Colonic mucosa (tissue), 4 donors: ENCODE measurements around the gene C1orf198. TPM values are rescaled to one million over a fixed set of nuclear protein-coding genes. Genes with fewer than 3 reads are reported as not detected.

Experiments
- DNase-seq: peaks from one replicate; pipeline ENCODE4 v3.0.0-alpha.2; 2020
- H3K27ac ChIP-seq: fragments of 200-600 bp; one replicate; pipeline ENCODE4 v1.8.0; 2021
- H3K27me3 ChIP-seq: fragments of 200-600 bp; one replicate; pipeline ENCODE4 v1.8.0; 2021
- H3K36me3 ChIP-seq: fragments of 200-600 bp; one replicate; pipeline ENCODE4 v1.8.0; 2021
- H3K4me1 ChIP-seq: fragments of 200-600 bp; one replicate; pipeline ENCODE4 v1.8.0; 2021; ENCODE audit warnings: mild to moderate bottlenecking
- H3K4me3 ChIP-seq: fragments of 200-600 bp; one replicate; pipeline ENCODE4 v1.8.0; 2021
- H3K9ac ChIP-seq, 2 donors: one replicate each; pipeline ENCODE4 v1.7.0; 2013; ENCODE audit warnings: control low read depth in 2 of 2, low read depth in 2 of 2, low read length in 2 of 2
- H3K9me3 ChIP-seq: fragments of 200-600 bp; one replicate; pipeline ENCODE4 v1.8.0; 2021
- CTCF ChIP-seq: fragments of 200-600 bp; IDR thresholded peaks from one replicate; pipeline ENCODE4 v1.8.0; 2022; ENCODE audit warnings: antibody characterized with exemption, mild to moderate bottlenecking
- intact Hi-C: fragments of 100-400 bp; cut with DNase I; formaldehyde crosslinking; loops from one replicate; pipeline ENCODE4 v1.14.1; 2022
- total RNA-seq, 2 donors: library from RNA; stranded (reverse); fragmentation: NEBNext Ultra II Directional in 1 of 2; extraction: Animal tissue kit (Norgen Biotek cat#: 25700) in 1 of 2; gene quantifications; one replicate each; pipeline ENCODE4 v1.2.1, GENCODE V29; 2021
- donor health status: healthy.
- donor health status: DM: no; HTN: no; CAD: no.
- donor health status: DM: no; HTN: no; CAD: no.

Gene C1orf198
- total RNA-seq, 2 donors from 2014 or later, result 19.1 to 24.6 TPM

DNA sequence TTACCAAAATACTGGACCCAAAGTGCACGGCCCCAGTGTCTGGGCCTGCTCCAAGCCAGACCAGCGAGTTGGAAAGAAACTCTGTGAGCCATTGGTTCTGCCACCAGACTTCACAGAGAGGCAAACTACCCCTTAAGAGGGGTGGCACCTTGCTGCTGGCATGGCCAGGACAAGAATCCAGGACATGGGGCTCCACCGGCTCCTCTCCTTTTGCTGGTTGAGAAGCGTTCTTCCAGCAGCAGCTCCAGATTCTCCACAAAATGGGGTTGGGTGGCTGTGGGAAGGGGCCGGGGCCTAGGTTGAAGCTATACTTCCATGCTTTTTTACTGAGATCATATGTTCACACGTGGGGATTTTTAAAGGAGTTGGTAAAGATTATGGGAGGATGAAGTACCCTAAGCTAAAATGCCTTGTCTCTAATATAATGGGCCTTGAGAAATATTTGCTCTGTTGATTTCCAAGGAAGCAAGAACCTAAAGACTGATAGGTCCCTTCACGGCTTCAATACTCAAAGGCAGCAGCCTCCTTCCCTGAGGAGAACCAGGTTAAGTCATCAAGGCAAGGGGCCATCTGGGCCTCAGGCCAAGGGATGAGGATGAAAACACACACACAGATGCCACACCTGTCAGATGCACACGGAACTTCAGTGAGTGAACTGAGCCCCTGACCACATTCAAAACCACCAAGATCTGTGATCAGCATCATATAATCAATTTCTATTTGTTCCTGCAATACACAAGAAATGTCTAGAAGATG, 3.1 kb downstream of the C1orf198 start:
- Histone ChIP-seq H3K9ac (no peak overlapping the region), H3K36me3 (no peaks in the 10 kb centered on the region), H3K27me3 (no peaks in the 10 kb centered on the region), H3K27ac (no peak overlapping the region), H3K4me3 (no peak overlapping the region), H3K4me1 (peaks cover 12% of the 10 kb centered on the region), H3K9me3 (no peaks in the 10 kb centered on the region)
- DNase-seq, result no peak
- intact Hi-C loops, result no loop called here
- no peak for TF ChIP-seq CTCF

DNA sequence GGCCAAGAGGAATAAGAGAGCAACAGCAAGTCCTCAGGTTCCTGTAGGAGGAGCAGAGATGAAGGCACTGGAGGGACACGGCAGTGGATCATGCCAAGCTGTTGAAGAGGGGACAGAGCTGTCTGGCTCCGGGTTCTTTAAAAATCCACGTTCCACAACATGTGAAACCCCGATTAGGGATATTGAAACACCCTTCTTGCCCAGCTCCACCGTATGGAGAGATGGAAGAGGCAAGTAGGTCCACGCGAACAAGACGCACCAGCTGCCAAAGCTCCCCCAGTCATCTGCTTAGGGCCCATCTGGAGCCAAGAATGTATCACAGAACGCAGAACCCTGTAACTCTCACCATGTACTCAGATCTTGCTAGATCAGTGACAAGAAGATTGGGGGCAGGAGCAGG, 3.9 kb downstream of the C1orf198 start:
- no peaks in the 10 kb centered on the region for H3K27me3 ChIP-seq
- H3K27ac ChIP-seq, result no peak overlapping the region
- intact Hi-C loops, result no loop called here
- H3K9me3 ChIP-seq, result no peaks in the 10 kb centered on the region
- H3K36me3 ChIP-seq, result no peaks in the 10 kb centered on the region
- TF ChIP-seq CTCF, result no peak
- no peak overlapping the region for H3K9ac ChIP-seq
- no peak for DNase-seq
- peaks cover 12% of the 10 kb centered on the region for H3K4me1 ChIP-seq
- H3K4me3 ChIP-seq, result no peak overlapping the region

DNA sequence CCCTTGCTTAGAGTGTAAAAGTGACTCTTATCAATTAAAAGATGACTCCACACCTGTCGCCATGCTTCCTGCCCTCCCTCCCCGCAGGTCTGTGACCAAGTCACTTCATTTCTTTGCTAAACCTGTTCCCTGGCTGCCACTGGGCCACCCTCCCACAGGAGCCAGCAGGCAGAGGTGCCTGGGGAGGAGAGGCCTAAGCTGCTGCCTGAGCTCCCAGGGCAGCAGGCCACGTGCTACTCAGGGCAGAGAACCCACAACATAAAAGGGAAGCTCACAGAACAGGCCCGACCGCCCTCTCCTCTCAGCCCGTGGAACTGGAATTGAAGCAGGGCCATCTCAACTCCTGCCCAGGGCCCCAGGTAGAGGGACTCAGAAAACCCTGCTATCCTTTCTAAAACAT, 4.9 kb downstream of the C1orf198 start:
- DNase-seq, result peak; percentile 30
- TF ChIP-seq CTCF, result no peak
- no peak overlapping the region for H3K4me3 ChIP-seq
- peak overlapping the region in 1 of 2 donors; percentile 26 for H3K9ac ChIP-seq
- no peaks in the 10 kb centered on the region for H3K9me3 ChIP-seq
- no peaks in the 10 kb centered on the region for H3K27me3 ChIP-seq
- H3K27ac ChIP-seq, result no peak overlapping the region
- intact Hi-C loops, result no loop called here
- no peaks in the 10 kb centered on the region for H3K36me3 ChIP-seq
- H3K4me1 ChIP-seq, result peaks cover 9% of the 10 kb centered on the region

DNA sequence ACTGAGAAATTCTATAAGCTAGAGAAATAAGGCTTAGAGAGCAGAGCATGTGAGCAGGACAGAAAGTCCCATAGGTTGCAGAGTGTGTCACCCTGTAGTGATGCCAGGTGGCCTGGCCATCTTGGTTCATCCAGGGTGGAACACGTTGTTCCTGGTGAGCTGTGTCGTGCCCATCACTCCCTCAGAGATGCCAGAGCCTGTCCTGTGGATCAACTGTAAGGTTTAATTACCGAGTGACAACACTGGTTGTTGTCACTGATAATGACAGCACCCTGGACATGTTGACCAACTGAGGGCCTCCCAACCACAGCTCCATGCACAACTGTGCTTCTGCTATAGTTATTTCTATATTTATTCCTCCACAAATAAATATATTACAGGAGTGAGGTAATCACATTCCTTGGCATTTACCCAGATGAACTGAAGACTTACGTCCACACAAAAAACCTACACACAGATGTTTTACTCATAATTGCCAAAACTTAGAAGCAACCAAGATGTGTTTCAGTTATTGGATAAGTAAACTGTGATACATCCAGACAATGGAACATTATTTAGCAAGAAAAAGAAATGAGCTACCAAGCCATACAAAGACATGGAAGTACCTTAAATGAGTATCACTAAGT, 6.2 kb downstream of the C1orf198 start:
- H3K4me1 ChIP-seq, result peaks cover 5% of the 10 kb centered on the region
- no peak overlapping the region for H3K27ac ChIP-seq
- intact Hi-C loops, result no loop called here

GRCh38 chr1:230861489-230861888, 6.8 kb downstream of the C1orf198 start:
- TF ChIP-seq CTCF, result no peak
- Histone ChIP-seq H3K4me1 (no peaks in the 10 kb centered on the region), H3K27ac (no peak overlapping the region), H3K36me3 (no peaks in the 10 kb centered on the region), H3K4me3 (no peak overlapping the region), H3K9me3 (no peaks in the 10 kb centered on the region), H3K27me3 (no peaks in the 10 kb centered on the region), H3K9ac (no peak overlapping the region)
- DNase-seq, result no peak
- intact Hi-C loops, result no loop called here

More for the DNA sequence above, 6.2 kb downstream of the C1orf198 start:
- Histone ChIP-seq H3K9me3 (no peaks in the 10 kb centered on the region), H3K9ac (no peak overlapping the region), H3K27me3 (no peaks in the 10 kb centered on the region), H3K36me3 (no peaks in the 10 kb centered on the region), H3K4me3 (no peak overlapping the region)
- DNase-seq, result no peak
- no peak for TF ChIP-seq CTCF
